Neural progenitor cell (in vitro differentiated cells): ENCODE results near the gene RTP5. TPM values are rescaled to one million over a fixed set of nuclear protein-coding genes. Genes with fewer than 3 reads are reported as not detected.

Experiments
- DNase-seq: peaks from one replicate; pipeline ENCODE4 v3.0.0-alpha.2; 2016; ENCODE audit warnings: low spot score
- H2AFZ ChIP-seq: fragments of 200-600 bp; sonication (generic); replicated peaks from 2 replicates; pipeline ENCODE4 v1.6.1; 2016; ENCODE audit warnings: antibody characterized with exemption
- H3F3A ChIP-seq: fragments of 200-600 bp; sonication (generic); 2 replicates; pipeline ENCODE4 v1.6.1; 2016; ENCODE audit warnings: antibody characterized with exemption, low read depth
- H3K27ac ChIP-seq: fragments of 200-600 bp; sonication (generic); 2 replicates; pipeline ENCODE4 v1.5.1; 2016; ENCODE audit warnings: mild to moderate bottlenecking
- H3K27me3 ChIP-seq: fragments of 200-600 bp; sonication (generic); 2 replicates; pipeline ENCODE4 v1.6.1; 2016; ENCODE audit warnings: mild to moderate bottlenecking, moderate library complexity
- H3K36me3 ChIP-seq: fragments of 200-600 bp; sonication (generic); 2 replicates; pipeline ENCODE4 v1.5.1; 2016
- H3K4me1 ChIP-seq: fragments of 200-600 bp; sonication (generic); 2 replicates; pipeline ENCODE4 v1.6.1; 2016; ENCODE audit warnings: mixed run types
- H3K4me2 ChIP-seq: fragments of 200-600 bp; sonication (generic); 2 replicates; pipeline ENCODE4 v1.6.1; 2016
- H3K4me3 ChIP-seq: fragments of 200-600 bp; sonication (generic); 2 replicates; pipeline ENCODE4 v1.5.1; 2016
- H3K79me2 ChIP-seq: fragments of 200-600 bp; sonication (generic); 2 replicates; pipeline ENCODE4 v1.6.1; 2016; ENCODE audit warnings: low read depth
- H3K9ac ChIP-seq: fragments of 200-600 bp; sonication (generic); 2 replicates; pipeline ENCODE4 v1.6.1; 2016
- H3K9me3 ChIP-seq: fragments of 200-600 bp; sonication (generic); 2 replicates; pipeline ENCODE4 v1.5.1; 2016; ENCODE audit warnings: low read depth
- H4K20me1 ChIP-seq: fragments of 200-600 bp; sonication (generic); 2 replicates; pipeline ENCODE4 v1.6.1; 2016; ENCODE audit warnings: low read depth
- H3K27ac Mint-ChIP-seq: 3 replicates; pipeline ENCODE4 v1.8.0; 2021; ENCODE audit warnings: mixed read lengths
- H3K27me3 Mint-ChIP-seq: 2 replicates; pipeline ENCODE4 v1.8.0; 2022; ENCODE audit warnings: low read depth, mild to moderate bottlenecking, inconsistent platforms, moderate library complexity, mixed read lengths; ENCODE audit not compliant: insufficient read depth
- H3K36me3 Mint-ChIP-seq: 3 replicates; pipeline ENCODE4 v1.8.0; 2021; ENCODE audit warnings: mixed read lengths
- H3K4me1 Mint-ChIP-seq: 3 replicates; pipeline ENCODE4 v1.8.0; 2021; ENCODE audit warnings: mixed read lengths
- H3K4me3 Mint-ChIP-seq: 3 replicates; pipeline ENCODE4 v1.8.0; 2021; ENCODE audit warnings: mild to moderate bottlenecking, moderate library complexity, mixed read lengths
- H3K9me3 Mint-ChIP-seq: 3 replicates; pipeline ENCODE4 v1.8.0; 2020; ENCODE audit warnings: mixed read lengths
- EZH2 ChIP-seq: fragments of 200-600 bp; sonication (generic); IDR thresholded peaks from 2 replicates; pipeline ENCODE4 v1.6.1; 2017; ENCODE audit warnings: antibody characterized with exemption, mild to moderate bottlenecking, moderate library complexity
- EZH2phosphoT487 ChIP-seq: fragments of 200-600 bp; sonication (generic); IDR thresholded peaks from 2 replicates; pipeline ENCODE4 v1.6.1; 2017; ENCODE audit warnings: antibody characterized with exemption
- total RNA-seq: library from RNA; depleted of rRNA; stranded (reverse); fragments of >200 nt; gene quantifications from 2 replicates; pipeline ENCODE4 v1.2.3, GENCODE V29; 2015; ENCODE audit warnings: low replicate concordance
- TF ChIP-seq, protein P1 (sequence below): fragments of 200-600 bp; sonication (generic); IDR thresholded peaks from 2 replicates; pipeline ENCODE4 v1.5.1; 2017; ENCODE audit warnings: antibody characterized with exemption, mild to moderate bottlenecking

RTP5 gene
- total RNA-seq, 1 donor from 2014 or later: not detected

DNA sequence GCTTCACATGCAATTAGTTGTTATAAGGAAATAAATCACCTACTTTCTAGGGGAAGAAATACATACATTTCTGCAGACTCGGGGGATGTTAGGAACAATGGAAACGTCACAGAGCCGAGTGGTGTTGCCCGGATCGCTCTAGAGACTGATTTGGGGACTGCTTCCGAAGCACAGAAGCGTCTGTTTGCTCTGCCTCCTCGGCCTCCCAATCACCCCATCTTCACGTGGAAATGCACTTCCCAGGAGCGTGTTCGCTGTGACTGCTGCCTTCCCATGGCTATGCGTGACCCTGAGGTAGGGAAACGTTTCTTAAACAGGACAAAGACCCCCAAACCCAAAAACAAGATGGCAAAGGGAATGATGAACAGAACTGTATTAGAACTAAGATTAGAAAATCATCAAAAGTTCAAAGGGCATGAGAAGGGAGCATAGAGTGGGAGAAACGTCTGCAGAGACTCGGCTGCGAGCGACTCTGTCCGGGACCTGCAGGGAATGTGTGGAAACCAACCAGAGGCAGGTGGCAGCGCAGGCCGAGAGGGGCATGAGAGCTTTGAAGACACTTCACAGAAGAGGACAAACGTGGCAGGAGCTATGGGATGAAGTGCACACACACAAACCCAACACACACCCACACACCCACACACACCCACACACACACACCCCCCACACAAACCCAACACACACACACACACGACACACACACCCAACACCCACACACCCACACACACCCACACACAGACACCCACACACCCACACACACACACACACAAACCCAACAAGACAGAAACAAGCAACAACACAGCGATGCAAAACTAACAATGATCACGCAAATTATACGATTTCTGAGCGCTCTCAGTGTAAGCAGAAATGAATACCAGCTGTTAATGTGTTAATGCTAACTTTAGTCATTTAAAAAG, 41.3 kb downstream of the RTP5 start:
- H3K9me3 Mint-ChIP-seq: peaks cover 4% of the 10 kb centered on the region
- H3K4me3 Mint-ChIP-seq: no peak overlapping the region
- Histone ChIP-seq H3K79me2 (no peaks in the 10 kb centered on the region), H3K36me3 (no peaks in the 10 kb centered on the region), H3K9ac (no peak overlapping the region), H3K27me3 (no peaks in the 10 kb centered on the region), H4K20me1 (no peaks in the 10 kb centered on the region), H3K9me3 (no peaks in the 10 kb centered on the region), H3K27ac (no peak overlapping the region), H3F3A (no peaks in the 10 kb centered on the region), H3K4me2 (no peak overlapping the region), H3K4me1 (no peaks in the 10 kb centered on the region), H2AFZ (no peak overlapping the region), H3K4me3 (no peak overlapping the region)
- H3K27me3 Mint-ChIP-seq: peaks cover 6% of the 10 kb centered on the region
- H3K36me3 Mint-ChIP-seq: peaks cover 2% of the 10 kb centered on the region
- H3K4me1 Mint-ChIP-seq: no peaks in the 10 kb centered on the region
- no peak overlapping the region for H3K27ac Mint-ChIP-seq
- DNase-seq: no peak
- TF ChIP-seq, protein P1, sequence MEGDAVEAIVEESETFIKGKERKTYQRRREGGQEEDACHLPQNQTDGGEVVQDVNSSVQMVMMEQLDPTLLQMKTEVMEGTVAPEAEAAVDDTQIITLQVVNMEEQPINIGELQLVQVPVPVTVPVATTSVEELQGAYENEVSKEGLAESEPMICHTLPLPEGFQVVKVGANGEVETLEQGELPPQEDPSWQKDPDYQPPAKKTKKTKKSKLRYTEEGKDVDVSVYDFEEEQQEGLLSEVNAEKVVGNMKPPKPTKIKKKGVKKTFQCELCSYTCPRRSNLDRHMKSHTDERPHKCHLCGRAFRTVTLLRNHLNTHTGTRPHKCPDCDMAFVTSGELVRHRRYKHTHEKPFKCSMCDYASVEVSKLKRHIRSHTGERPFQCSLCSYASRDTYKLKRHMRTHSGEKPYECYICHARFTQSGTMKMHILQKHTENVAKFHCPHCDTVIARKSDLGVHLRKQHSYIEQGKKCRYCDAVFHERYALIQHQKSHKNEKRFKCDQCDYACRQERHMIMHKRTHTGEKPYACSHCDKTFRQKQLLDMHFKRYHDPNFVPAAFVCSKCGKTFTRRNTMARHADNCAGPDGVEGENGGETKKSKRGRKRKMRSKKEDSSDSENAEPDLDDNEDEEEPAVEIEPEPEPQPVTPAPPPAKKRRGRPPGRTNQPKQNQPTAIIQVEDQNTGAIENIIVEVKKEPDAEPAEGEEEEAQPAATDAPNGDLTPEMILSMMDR: no peak
- TF ChIP-seq EZH2phosphoT487 (no peak), EZH2 (no peak)

DNA sequence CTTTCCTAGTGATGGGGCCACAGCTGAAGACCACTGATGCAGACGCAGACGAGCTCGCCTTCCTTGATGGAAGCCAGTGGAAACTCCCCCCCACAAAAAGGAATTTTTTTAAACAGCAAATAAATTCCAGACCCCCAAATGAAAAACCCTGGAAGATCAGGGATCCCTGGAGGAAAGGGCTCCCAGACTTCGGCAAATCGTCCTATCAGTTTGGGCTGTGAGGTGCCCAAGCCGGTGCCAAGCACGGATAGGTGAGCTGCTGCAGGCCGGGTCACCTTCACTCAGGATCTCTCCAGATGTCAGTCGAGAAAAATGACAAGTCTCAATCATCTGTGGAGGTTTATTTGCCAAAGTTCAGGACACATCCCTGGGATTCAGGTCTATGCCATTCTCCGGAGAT, 42.0 kb downstream of the RTP5 start:
- no peak for DNase-seq
- Histone ChIP-seq H3K9me3 (no peaks in the 10 kb centered on the region), H3K9ac (no peak overlapping the region), H2AFZ (no peak overlapping the region), H3K4me2 (no peak overlapping the region), H3K27me3 (no peaks in the 10 kb centered on the region), H3K36me3 (no peaks in the 10 kb centered on the region), H3K4me3 (no peak overlapping the region), H3F3A (no peaks in the 10 kb centered on the region), H3K4me1 (no peaks in the 10 kb centered on the region), H4K20me1 (no peaks in the 10 kb centered on the region), H3K27ac (no peak overlapping the region), H3K79me2 (no peaks in the 10 kb centered on the region)
- Mint-ChIP-seq H3K4me3 (no peak overlapping the region), H3K27ac (no peak overlapping the region), H3K4me1 (no peaks in the 10 kb centered on the region), H3K36me3 (peaks cover 2% of the 10 kb centered on the region), H3K27me3 (peaks cover 6% of the 10 kb centered on the region), H3K9me3 (peaks cover 9% of the 10 kb centered on the region)
- TF ChIP-seq, protein P1: no peak
- TF ChIP-seq EZH2phosphoT487 (no peak), EZH2 (no peak)

DNA sequence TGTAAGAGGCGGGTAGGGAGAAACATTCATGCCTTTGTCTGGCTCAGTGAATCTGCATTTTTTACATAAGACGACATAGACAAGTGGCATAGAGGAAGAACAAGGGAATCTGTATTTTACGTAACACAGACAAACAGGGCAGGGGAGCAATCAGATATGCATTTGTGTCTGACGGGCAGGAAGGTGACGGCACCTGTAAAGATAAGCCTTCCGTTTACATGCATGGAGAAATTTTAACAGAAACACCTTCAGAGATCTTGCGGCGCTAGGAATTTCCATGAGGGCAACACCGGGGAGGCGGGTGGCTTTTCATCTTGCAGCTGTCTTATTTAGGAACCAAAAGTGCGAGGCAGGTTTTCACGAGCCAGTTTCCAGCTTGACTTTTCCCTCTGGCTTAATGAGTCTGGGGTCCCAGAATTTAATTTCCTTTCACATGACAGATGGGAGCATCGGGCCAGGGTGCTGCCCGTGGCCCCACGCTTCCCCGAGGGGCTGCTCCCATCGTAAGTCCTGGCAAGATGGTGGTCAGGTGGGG, 42.6 kb downstream of the RTP5 start:
- no peak overlapping the region for H3K9ac ChIP-seq
- no peak overlapping the region for H3K4me3 Mint-ChIP-seq
- no peak overlapping the region for H3K4me2 ChIP-seq
- H3K9me3 Mint-ChIP-seq: peaks cover 9% of the 10 kb centered on the region
- no peaks in the 10 kb centered on the region for H3K4me1 Mint-ChIP-seq
- H3K36me3 Mint-ChIP-seq: peaks cover 2% of the 10 kb centered on the region
- no peak overlapping the region for H2AFZ ChIP-seq
- no peaks in the 10 kb centered on the region for H3K9me3 ChIP-seq
- H4K20me1 ChIP-seq: no peaks in the 10 kb centered on the region
- H3K27me3 Mint-ChIP-seq: peaks cover 6% of the 10 kb centered on the region
- no peaks in the 10 kb centered on the region for H3K79me2 ChIP-seq
- H3F3A ChIP-seq: no peaks in the 10 kb centered on the region
- H3K27me3 ChIP-seq: no peaks in the 10 kb centered on the region
- H3K4me3 ChIP-seq: no peak overlapping the region
- no peak overlapping the region for H3K27ac Mint-ChIP-seq
- H3K4me1 ChIP-seq: no peaks in the 10 kb centered on the region
- no peak for DNase-seq
- no peaks in the 10 kb centered on the region for H3K36me3 ChIP-seq
- no peak for TF ChIP-seq EZH2phosphoT487
- TF ChIP-seq, protein P1: no peak
- TF ChIP-seq EZH2: no peak
- H3K27ac ChIP-seq: no peak overlapping the region
